Cortex of kidney (tissue), 1 donor: ENCODE measurements around the gene ACER1.
"Not testable (repeated sequence)": the region's sequence is repeated elsewhere in the genome, so short reads cannot be mapped to it uniquely, and the experiment has no call there.

ENCODE experiments used
- DNase-seq: peaks from one replicate; lab custom pipeline; 2025; lab: John Stamatoyannopoulos, UW

Gene ACER1

DNA sequence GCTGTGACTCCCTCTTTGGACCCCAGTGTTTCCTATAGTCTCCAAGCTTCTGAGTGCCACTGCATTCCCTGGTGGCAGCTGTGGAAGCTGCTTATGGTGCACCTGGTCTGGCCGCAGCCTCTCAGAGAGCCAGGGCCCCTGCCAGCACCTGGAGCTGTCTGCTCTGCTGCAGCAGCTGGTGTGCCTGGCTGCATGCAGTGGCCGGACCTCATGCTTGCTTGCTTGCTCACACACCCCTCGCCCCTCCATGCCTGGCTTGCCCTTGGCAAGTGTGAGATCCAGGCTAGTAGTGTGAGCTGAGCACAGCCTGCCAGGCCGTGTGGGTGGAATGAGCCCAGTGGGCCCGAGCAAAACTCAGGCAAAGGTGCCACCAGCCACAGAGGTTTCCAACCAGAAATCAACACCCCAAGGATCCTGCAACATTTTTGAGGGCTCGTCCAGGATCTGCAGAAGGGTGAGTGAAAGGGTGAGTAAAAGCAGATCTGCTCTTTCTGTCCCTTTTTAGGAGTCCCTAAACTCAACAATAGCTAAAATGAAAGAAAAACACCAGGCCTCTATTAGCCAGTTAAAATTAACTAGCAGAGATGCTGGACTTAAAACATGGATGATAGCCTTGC lies 46.0 kb downstream of the ACER1 start:
- DNase-seq: no peak

DNA sequence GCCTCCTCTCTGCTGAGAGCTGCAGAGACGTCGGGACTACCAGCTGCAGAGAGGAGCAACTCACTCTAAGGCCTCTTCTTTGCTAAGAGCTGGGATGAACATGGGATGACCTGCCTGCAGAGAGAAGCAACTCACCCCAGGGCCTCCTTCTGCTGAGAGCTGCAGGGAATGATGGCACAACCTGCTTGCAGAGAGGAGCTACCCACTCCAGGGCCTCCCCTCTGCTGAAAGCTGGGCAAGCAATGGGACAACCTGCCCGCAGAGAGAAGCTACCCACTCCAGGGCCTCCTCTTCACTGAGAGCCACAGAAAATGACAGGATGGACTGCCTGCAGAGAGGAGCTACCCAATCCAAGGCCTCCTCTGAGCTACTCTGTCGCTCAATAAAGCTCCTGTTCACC lies 46.7 kb downstream of the ACER1 start:
- DNase-seq: no peak

GRCh38 chr19:6282393-6282792 lies 51.0 kb downstream of the ACER1 start:
- not testable (repeated sequence) for DNase-seq

DNA sequence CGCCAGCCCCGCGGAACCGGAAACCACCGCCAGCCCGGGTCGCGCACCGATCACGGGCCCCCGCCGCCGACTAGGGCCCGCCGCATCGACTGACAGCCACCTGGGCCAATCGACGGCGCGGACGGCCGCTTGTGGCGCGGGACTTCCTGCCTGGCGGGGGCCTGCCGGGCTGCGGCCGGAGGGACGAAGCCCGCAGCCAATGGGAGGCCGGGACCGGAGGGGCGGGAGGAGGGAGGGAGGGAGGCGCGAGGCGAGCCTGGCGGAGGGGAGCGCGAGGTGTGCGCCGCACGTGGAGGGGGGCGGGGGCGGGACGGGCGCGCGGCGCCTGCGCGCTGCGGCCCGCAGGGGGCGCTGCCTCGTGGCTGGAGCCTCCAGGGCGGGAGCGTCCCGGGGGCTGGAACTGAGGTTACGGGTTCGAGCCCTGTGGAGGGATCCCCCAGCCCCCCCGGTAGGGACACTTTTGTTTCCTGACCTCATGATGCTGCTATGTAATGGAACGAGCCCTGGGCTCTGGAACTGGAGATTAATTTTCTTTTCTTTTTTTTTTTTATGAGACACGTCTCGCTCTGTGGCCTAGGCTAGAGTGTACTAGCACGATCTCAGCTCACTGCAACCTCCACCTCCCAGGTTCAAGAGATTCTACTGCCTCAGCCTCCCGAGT lies 53.4 kb downstream of the ACER1 start, which contains the start of gene MLLT1:
Gene MLLT1 (minus strand): TSS at position 45 of the 661 bp plus-strand sequence. CDS start 191 bp downstream, outside the sequence.
- no peak for DNase-seq

- DNase-seq: no peak
Observed at GRCh38 chr19:6279620-6279930, 53.8 kb downstream of the ACER1 start.

DNA sequence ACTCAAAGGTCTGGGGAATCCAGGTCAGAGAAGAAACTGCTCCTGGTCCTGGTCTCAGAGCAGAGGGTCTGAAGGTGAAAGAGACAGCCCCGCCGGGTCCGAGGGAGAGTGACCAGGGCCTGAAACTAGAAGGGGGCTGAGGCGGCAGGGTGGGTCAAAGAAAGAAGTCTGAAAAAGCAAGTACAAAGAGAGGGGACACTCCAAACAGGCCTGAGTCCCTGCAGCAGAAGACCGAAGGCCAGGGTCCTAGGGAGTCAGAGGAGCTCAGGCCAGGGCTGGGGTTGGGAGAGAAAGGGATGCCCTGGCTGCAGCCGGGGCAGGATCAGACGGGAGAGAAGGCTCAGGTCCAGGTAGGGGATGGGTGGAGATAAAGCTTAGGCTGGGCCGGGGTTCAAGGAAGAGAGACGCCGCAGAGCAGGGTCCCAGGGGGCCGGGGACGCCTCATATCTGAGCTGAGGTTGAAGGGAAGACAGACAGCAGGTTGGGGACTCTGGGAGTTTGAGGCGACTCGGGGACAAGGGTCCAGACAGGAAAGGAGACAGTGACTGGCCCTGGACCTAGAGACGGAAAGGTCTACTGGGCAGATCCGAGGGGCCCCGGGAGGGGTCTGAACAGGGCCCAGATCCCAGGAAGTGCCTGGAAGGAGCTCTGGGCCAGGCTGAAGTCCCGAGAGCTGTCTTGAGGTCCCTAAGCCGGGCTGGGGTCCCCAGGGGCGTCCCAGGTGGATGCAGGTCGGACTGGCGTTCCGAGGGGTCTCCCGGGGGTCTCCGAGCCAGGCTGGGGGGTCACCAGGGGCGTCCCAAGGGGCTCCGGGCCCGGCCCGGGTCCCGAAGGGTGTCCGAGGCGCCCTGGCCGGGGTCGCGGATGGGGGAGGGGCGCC lies 54.4 kb downstream of the ACER1 start:
- no peak for DNase-seq

DNA sequence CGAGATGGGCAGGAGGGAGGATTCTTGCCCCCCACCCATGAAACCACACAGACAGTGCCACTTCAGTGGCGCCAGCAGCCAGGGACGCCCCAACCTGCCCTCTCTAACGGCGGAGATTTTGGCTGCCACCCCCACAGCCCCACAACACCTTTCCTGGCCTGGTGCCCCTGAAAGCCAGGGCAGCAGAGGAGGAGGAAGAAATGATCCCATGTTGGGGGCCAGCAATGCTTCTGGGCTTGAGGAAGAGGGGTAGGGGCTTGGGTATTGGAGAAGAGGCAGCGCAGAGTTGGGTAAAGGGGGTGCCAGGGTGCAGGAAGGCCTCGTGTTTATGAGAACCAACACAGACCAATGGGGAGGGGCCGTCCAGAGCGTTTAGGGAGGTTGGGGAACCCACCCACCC lies 55.4 kb downstream of the ACER1 start:
- no peak for DNase-seq

GRCh38 chr19:6276447-6276846 lies 57.0 kb downstream of the ACER1 start:
- DNase-seq: no peak

DNA sequence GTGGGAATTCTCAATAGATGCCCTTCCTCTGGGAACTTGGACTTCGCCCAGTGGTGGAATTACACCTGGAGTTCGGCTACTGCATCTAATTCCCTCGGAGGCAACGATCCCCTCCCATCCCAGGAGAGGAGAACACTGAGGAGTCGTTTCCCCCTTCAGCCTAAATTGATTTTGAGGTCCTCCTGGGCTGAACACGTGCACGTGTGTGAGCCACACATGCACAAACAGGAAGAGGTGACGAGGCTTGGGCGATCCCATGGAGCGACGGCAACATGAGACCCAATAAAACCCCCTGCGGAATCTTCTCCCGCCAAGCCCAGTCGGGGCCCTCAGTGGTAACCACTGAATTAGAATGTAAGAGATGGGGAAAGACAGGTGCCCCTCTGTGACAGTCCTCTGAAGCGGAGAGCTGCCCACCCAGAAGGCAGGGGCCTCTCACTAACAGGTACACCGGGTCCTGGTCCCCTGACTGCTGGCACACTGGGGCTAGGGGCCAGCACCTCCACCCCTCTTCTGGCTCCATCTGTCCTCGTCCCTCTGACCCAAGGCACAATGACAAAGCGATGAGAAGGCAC lies 58.2 kb downstream of the ACER1 start:
- DNase-seq: no peak

GRCh38 chr19:6274756-6275155 lies 58.7 kb downstream of the ACER1 start:
- DNase-seq: no peak

DNA sequence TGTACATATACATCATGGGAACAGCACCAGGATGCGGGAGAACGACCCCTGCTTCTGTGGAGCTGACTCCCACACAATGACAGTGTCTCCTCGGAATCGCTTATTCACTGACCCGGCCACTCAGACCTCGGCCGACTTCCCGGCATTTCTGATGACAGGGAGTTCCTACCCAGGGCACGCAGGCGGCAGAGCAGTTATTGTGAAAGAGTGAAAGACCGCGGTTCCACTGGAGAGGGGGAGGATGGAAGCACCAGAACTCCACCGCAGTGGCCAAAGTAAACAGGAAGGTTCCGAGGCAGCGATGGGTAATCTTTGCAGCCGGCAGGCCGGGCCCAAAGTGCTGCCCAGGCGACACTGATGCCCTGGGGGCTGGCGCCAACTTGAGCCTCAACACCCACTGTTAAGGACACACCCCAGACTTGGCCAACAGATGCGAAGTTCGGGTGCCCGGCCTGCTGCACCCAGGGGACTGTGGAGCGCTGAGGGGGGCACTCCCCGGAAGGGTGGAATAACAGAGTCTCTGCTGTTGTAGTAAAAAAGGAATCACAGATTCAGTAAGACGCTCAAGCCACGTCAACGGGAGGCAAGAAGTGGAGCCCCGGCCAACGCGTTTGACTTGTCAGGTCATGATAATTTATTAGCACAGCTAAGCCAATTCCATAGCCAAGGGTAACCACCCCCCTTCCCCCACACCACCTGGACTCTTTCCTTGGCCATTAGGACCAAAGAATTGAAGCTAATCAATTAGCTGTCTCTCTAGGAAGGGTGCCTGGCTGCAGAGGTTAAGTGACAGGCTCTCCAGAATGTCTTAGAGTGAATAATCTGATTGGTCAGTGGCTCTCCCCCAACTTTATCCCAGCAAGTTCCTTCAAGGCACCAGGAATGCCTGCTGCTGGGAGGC lies 59.5 kb downstream of the ACER1 start:
- no peak for DNase-seq

DNA sequence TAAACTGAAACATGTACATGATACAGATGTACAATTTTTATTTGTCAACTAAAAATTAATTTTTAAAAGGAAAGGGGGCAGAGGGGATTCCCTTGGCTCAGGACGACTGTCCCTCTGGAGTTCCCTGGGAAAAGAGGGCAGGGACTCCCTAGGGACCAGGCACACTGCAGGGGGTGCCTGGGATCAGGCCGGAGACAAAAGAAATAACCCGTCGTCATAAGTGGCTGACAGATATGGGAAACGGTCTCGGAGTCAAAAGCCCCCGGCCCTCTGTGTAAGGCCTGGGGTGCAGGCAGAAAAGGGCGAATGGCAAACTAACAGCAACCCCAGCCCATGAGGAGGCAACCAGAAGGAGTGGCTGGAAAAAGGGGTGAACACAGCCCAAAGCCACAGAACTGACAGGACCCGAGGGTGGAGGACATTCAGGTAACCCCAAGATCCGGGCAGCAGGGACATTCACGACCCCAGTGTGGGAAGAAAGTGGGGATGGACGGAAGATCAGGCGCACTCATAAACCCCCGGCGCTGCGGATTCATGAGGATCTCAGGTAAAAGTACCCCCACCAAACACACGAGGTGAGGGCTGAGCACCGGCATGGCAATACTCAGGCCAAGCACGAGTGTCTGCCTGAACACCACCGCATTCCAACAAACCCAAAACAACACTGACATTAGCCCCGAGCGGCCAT lies 60.4 kb downstream of the ACER1 start:
- DNase-seq: no peak

DNA sequence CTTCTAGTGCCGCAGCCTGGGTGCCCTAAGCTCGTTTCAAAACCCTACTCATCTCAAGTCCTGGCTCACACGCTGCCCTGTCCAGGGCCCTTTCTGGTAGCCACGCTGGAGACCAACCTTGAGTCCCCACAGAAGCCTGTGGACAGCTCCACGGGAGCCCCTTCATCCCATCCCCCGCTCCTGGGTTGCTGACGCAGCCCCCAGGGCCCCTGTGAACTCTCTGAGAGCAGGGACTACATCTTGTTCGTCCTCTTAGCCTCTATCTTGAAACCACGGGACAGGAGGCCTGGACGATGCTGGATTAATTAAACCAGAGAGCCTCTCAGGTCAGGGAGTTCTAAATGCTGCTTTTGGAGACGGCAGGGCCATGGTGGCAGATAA lies 61.0 kb downstream of the ACER1 start:
- DNase-seq: no peak

DNA sequence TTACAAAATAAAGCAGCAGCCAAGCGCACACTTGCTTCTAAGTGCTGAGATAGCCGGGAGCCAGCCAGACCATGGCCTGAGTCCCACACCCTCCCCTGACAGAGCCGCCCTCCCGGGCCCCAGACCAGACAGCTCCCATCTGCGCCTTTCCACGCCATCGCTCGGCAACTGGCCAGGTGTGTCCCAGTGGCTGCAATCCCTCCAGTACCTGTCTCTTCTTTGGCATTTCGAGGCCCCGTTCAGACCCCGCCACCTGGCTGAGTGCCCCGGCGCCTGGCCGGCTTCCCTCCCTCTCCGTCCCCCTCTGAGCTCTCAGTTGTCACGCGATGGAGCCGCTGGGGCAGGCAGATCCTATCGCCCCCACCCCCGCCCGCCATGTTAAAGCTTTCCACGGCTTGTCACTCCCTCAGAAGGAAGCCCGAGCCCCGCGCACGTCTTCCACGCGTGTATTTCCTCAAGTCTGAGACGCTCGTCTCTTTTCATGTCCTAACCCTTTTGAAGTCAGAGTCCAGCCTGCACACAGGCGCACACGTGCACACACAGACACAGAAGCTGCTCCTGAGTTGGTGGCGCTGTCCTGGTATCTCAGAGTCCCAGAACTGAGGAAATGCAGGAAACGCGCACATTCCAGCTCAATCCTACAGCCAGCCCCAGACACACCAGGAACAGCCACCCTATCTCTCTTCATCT lies 61.5 kb downstream of the ACER1 start:
- DNase-seq: no peak

DNA sequence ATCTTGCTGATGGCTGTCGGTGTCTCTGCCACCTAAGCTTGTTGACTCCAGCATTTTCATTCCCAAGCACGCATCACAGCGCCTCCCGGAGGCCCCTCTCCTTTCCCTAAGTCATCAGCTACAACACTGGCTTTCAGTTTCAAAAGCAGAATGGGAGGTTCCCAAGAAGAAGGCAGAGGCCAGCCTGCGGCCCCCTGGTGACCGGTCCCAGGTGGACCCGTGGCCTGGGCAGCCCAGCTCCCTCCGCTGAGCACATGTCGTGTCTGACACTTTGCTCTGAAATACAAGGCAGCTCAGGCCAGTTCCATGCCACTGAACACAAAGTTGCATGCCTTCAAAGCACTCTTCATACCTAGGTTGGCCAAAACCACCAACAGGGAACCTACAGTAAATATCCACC lies 62.2 kb downstream of the ACER1 start:
- no peak for DNase-seq

- no peak for DNase-seq
Observed at GRCh38 chr19:6270822-6271221, 62.6 kb downstream of the ACER1 start.

GRCh38 chr19:6270076-6270745 lies 63.2 kb downstream of the ACER1 start:
- no peak for DNase-seq

DNA sequence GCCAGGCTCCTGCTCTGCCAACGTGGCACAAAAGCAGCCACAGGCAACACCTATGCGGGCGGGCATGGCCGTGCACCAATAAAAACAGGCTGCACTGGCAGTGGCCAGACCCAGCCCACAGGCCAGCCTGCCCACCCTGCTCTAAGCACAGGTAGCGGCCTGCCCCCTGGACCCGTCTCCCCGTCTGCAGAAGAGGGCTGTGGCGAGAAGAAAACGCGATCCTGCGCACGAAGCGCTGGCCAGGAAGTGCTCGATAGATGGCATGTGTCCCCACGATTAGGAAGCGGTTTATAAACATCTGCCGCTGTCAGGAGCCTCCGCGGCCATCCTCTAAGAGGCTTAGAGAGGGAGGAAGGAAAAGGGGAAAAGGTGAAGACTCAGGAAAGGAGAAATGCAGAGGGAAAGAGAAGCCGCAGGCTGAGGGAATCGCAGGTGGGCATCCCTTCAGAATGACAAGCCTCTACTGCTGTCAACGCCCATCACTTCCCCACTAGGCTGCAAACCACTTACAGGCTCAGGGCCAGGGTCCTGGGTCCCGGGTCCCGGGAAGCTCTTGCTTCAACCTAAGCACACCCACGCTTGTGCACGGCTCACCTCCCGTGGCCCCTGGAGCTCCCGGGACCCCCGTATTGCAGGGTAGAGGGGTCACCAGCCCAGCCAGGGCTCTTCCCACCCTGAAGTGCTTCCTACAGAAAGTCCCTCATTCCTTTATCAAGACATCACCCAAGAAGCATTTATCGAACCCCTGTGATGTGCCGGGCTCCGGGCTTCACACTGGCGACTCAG lies 64.1 kb downstream of the ACER1 start:
- DNase-seq: no peak

DNA sequence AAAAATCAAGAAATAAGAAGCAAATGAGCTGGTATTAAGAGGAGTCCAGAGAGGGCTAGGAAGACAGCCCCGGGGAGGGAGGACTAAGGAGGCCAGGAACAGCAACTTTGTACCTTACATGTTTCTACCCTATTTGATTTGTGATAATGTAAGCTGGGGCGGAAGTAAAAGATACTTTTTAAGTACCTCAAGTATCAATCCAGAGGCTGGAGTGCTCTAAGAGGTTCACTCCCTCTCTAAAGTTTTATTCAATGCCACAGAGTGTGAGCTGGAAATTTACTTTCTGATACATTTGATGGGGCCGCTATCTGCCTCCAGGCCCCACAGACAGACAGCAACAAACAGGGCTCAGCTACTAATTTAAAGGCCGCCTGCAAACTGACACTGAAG lies 65.0 kb downstream of the ACER1 start:
- no peak for DNase-seq
